ENCODE results near the gene NFYC.
A peak's percentile ranks its signal among the peaks of the same experiment; 100 is the strongest.

Gene NFYC

GRCh38 chr1:40796939-40797667 lies 105.6 kb downstream of the NFYC start:
- DNase-seq (ENCODE audit: low read depth in 2 of 2) = no peak

- DNase-seq (ENCODE audit: low read depth in 2 of 2) = no peak
Measured at GRCh38 chr1:40797668-40798010, 106.1 kb downstream of the NFYC start.

GRCh38 chr1:40798366-40799281 lies 107.1 kb downstream of the NFYC start:
- DNase-seq (ENCODE audit: low read depth in 2 of 2) = no peak

DNA sequence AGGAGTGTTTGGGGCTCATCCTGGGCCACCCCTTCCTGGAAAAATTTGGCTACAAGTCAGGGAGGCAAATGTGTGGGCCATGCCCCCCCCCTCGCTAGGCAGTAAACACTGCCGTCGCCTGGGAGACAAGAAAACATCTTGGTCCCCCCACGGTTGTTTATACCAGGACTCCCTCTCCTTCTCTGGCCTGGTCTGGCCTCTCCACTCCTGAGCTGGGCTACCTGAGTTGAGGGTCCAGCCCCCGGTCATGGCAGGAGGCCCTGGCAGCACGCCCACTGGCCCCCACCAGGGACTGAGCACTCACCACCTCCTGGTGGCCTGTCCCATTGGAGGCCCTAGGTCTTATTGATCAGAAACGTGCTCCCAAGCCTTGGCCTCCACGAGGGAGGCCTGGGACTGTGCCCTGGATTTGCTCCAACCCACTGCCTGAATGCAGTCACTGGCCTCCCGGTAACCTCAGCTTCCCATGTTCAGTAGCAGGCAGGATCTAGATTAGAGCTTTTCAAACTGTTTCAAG lies 107.9 kb downstream of the NFYC start:
- DNase-seq (ENCODE audit: low read depth in 2 of 2) = no peak

DNA sequence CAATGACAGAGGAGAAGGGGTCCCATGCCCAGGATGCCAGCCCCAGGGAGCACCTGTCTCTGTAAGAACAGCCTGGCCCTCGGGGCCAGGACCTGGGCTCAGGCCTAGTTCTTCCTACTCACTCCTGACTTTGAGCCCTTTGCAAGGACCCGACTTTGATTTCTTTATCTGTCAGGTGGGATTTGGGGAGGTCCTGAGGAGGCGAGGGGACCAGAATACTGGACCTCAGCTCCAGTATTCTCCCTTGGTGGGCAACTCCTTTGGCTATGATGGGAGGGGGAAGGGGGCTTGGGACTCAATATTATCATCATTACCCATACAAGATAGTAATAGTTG lies 110.2 kb downstream of the NFYC start:
- DNase-seq (ENCODE audit: low read depth in 2 of 2) = no peak

DNA sequence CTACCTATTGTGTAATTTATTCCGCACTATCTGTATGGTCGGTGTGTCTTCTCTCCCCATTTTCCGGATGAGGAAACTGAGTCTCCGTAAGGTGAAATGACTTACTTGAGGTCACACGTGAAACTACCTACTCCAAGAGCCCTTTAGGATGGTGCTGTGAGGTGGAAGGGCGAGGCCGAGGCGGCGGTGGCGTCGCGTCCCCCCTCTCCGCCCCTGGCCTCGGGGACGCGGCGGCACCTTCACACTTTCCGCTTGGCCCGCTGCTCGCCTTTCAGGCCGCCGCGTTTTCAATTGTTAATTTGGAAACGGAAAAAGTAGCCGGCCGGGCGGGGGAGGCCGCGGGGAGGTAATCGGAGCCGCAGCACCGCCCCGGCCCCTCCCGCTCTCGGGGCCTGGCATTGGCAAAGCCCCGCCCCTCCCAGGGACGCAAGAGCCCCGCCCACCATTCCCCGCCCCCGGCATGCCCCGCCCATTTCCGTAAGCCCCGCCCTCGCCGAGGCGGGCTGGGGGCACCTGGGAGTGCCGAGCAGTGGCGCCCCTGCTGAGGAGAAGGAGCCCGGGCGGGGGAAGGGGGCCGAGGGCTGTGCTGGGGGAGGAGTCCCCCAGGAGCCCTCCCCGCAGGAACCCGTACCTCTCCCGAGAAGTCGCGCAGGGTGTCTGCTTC lies 110.7 kb downstream of the NFYC start:
- peak; percentile 75 to 80 for DNase-seq (ENCODE audit: low read depth in 2 of 2)

- no peak for DNase-seq (ENCODE audit: low read depth in 2 of 2)
Measured at GRCh38 chr1:40802742-40803113, 111.2 kb downstream of the NFYC start.

GRCh38 chr1:40803447-40803846 lies 111.9 kb downstream of the NFYC start:
- no peak for DNase-seq (ENCODE audit: low read depth in 2 of 2)

DNA sequence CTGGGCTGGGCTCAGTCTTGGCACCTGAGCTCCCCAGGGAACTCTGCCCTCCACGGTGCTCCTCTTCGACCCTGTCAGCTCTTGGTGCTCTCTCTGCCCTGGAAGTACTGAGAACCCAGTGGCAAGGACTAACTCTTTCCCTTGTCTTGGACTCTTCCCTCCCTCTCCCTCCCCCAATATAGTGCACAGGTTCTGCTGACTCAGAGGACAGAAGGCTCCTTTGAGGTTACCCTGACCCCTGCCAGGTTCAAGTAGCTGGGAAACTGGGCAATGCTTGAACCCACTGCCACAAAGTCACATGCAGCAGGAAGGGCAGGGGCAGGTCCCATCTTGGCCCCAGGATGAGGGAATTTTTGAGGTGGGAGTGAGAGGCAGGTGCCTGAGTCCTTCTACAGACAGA lies 112.4 kb downstream of the NFYC start:
- no peak for DNase-seq (ENCODE audit: low read depth in 2 of 2)

- DNase-seq (ENCODE audit: low read depth in 2 of 2) = no peak
Measured at GRCh38 chr1:40806240-40806639, 114.7 kb downstream of the NFYC start.

- no peak for DNase-seq (ENCODE audit: low read depth in 2 of 2)
Measured at GRCh38 chr1:40806731-40807695, 115.5 kb downstream of the NFYC start.

DNA sequence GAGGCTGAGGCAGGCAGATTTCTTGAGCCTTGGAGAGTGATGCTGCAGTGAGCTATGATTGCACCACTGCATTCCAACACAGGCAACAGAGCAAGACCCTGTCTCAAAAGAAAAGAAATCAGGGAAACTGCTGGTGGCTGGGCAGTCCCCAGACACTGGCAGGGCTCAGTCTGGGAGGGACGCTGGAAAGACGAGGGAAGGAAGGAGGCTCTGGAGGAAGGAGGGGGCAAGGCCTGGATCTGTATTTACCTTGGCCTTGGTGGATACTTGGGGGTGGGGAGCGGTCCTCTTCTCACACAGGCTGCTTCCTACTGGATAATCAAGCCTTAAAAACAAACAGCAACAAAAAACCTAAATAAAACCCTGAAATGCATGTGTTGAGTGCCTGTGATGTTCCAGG lies 116.5 kb downstream of the NFYC start:
- no peak for DNase-seq (ENCODE audit: low read depth in 2 of 2)

DNA sequence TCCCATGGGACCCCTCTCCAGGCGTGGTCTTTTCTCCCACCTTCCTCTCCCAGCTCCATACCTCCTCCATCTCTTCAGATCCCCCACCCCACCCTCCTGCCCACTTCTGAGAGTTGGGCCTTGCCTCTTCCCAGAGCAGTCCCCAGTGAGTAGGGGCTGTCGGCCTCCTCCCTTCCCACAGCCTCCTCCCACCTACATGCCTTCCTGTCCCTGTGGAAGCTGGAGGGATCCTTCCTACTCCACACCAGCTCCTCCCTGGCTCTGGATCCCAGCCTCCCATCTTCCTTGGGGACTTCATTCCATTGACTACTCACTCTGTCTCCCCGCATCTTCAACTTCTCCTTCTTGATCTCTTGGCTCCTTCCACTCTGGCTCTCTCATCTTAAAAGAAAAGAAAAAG lies 116.9 kb downstream of the NFYC start:
- no peak for DNase-seq (ENCODE audit: low read depth in 2 of 2)

GRCh38 chr1:40808909-40809308 lies 117.4 kb downstream of the NFYC start:
- DNase-seq (ENCODE audit: low read depth in 2 of 2) = no peak

- no peak for DNase-seq (ENCODE audit: low read depth in 2 of 2)
Measured at GRCh38 chr1:40810927-40811326, 119.4 kb downstream of the NFYC start.

DNA sequence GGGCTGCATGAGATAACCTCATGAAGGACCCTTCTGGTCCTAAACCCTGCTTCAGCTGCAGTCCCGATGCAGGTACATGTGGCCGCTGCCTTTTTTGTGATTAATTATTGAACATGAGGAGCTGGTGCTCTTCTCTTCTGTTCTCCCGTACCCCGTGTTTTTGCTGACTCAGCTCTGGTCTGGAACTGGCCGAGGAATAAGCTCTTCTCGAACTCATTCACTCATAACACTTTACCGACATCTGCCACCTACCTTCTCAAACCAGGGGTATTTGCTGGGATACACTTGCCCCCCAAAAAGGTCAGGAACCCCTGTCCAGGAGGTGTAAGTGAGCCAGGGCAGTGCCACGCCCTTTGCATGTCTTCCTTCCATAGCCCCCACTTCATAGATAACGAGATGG lies 123.9 kb downstream of the NFYC start:
- DNase-seq (ENCODE audit: low read depth in 2 of 2) = no peak

GRCh38 chr1:40817791-40818263 lies 126.3 kb downstream of the NFYC start:
- no peak for DNase-seq (ENCODE audit: low read depth in 2 of 2)

DNA sequence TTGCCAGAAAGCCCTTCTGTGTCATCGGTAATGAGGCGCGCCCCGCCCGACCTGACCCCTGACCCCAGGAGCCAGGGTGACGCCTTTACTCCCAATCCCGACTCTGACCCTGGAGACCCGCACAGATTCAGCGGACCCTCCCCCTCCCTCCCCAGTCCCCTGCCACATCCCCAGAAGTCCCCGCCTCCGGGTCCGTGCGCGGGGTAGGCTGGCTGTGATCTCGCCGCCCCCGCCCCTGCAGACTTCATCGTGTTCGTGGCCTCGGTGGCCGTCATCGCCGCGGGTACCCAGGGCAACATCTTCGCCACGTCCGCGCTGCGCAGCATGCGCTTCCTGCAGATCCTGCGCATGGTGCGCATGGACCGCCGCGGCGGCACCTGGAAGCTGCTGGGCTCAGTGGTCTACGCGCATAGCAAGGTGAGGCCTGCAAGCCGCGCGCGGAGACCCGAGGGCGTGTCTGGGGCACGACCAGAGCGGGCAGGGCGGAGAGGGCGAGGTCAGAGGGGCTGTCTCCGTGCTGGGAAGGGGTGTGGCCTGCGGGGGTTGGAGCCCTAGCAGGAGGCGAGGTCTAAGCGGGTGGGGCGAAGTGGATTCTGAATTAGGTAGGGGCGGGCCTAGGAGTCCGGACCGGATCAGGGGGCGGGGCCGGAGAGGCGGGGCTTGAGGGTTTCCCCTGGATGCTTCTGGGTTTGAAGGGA lies 126.9 kb downstream of the NFYC start:
- peak; percentile 74 to 86 for DNase-seq (ENCODE audit: low read depth in 2 of 2)

DNA sequence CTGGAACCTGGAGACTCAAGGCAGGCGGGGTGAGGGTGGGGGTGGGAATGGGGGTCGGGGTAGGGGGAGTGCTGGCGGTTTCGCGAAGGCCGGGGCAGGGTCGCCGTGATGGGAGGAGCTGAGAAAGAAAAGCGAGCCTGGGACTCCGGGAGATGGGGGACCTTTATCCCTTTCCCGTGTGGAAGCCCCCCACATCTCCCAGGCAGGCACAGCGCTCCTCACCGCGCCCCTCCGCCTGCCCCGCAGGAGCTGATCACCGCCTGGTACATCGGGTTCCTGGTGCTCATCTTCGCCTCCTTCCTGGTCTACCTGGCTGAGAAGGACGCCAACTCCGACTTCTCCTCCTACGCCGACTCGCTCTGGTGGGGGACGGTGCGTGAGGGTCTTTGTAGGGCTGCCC lies 127.6 kb downstream of the NFYC start:
- DNase-seq (ENCODE audit: low read depth in 2 of 2) = no peak

- no peak for DNase-seq (ENCODE audit: low read depth in 2 of 2)
Measured at GRCh38 chr1:40820251-40820797, 128.8 kb downstream of the NFYC start.
